H1 (cell line): ENCODE data around the gene SLC5A12. TPM values are rescaled to one million over a fixed set of nuclear protein-coding genes. Genes with fewer than 3 reads are reported as not detected.

Source experiments
- CTCF ChIA-PET: fragments of 300-600 bp; sonication (Branson Sonifier 250); formaldehyde crosslinking; loops from one replicate; lab custom pipeline; 2021; ENCODE audit not compliant: partially characterized antibody; lab: Charles Lee
- POLR2A ChIA-PET: fragments of 300-600 bp; sonication (Branson Sonifier 250); formaldehyde crosslinking; loops from one replicate; lab custom pipeline; 2021; ENCODE audit warnings: inconsistent platforms; ENCODE audit not compliant: partially characterized antibody; lab: Charles Lee
- DNase-seq, 2 experiments: peaks; one replicate each; pipeline versions ENCODE4 v3.0.0 to v3.0.0-alpha.2; 2010 to 2022; ENCODE audit warnings: low spot score in 2 of 2, low read depth in 1 of 2, mixed read lengths in 1 of 2
- FAIRE-seq: peaks from 2 replicates; lab custom pipeline; 2011; peaks lifted over from hg19 to GRCh38; lab: Jason Lieb, UNC
- H2AFZ ChIP-seq: 2 replicates; pipeline ENCODE4 v1.8.1; 2012; ENCODE audit warnings: low read length, inconsistent platforms
- H2AK5ac ChIP-seq: 2 replicates; pipeline ENCODE4 v1.6.1; 2013; ENCODE audit warnings: low read depth, low read length
- H2BK120ac ChIP-seq: replicated peaks from 2 replicates; pipeline ENCODE3; 2013; ENCODE audit warnings: low read depth, low read length, inconsistent platforms
- H2BK12ac ChIP-seq: 2 replicates; pipeline ENCODE4 v1.6.1; 2013; ENCODE audit warnings: low read depth, low read length
- H2BK15ac ChIP-seq: 2 replicates; pipeline ENCODE4 v1.6.1; 2013; ENCODE audit warnings: low read length
- H2BK20ac ChIP-seq: 2 replicates; pipeline ENCODE4 v1.6.1; 2013; ENCODE audit warnings: low read length
- H2BK5ac ChIP-seq: 2 replicates; pipeline ENCODE4 v1.6.1; 2013; ENCODE audit warnings: low read depth, low read length
- H3K14ac ChIP-seq: 2 replicates; pipeline ENCODE4 v1.6.1; 2013; ENCODE audit warnings: inconsistent platforms; ENCODE audit not compliant: insufficient read length
- H3K18ac ChIP-seq: 2 replicates; pipeline ENCODE4 v1.6.1; 2013; ENCODE audit warnings: low read length; ENCODE audit errors: extremely low read depth
- H3K23ac ChIP-seq: 2 replicates; pipeline ENCODE4 v1.6.1; 2013; ENCODE audit warnings: inconsistent platforms; ENCODE audit not compliant: insufficient read length
- H3K23me2 ChIP-seq: 2 replicates; pipeline ENCODE4 v1.6.1; 2013; ENCODE audit warnings: low read depth, low read length
- H3K27ac ChIP-seq: 2 replicates; pipeline ENCODE4 v1.6.1; 2011; ENCODE audit warnings: low read depth, low read length, inconsistent platforms
- H3K27me3 ChIP-seq, 4 experiments: replicated peaks in 1 of 4; 1 replicate in 1 of 4; 2 replicates in 3 of 4; pipeline versions ENCODE4 v1.6.1 to v1.8.1; 2011 to 2013; ENCODE audit warnings: low read length in 3 of 4, mild to moderate bottlenecking in 3 of 4, inconsistent platforms in 2 of 4, mixed read lengths in 2 of 4, moderate library complexity in 1 of 4; ENCODE audit not compliant: control insufficient read depth in 3 of 4, insufficient read depth in 3 of 4; ENCODE audit errors: extremely low read depth in 1 of 4
- H3K36me3 ChIP-seq, 4 experiments: 2 replicates each; pipeline versions ENCODE4 v1.6.1 to v1.8.1; 2011 to 2013; ENCODE audit warnings: mild to moderate bottlenecking in 4 of 4, low read length in 3 of 4, moderate library complexity in 2 of 4, control low read depth in 1 of 4, inconsistent platforms in 1 of 4; ENCODE audit not compliant: insufficient read depth in 4 of 4, control insufficient read depth in 2 of 4
- H3K4ac ChIP-seq: replicated peaks from 2 replicates; pipeline ENCODE3; 2013; ENCODE audit warnings: low read length, low read depth, mixed read lengths, inconsistent platforms; ENCODE audit not compliant: insufficient read length
- H3K4me1 ChIP-seq, 4 experiments: replicated peaks in 1 of 4; 1 replicate in 1 of 4; 2 replicates in 3 of 4; pipeline versions ENCODE4 v1.6.1 to v1.8.1; 2011 to 2013; ENCODE audit warnings: low read length in 3 of 4, inconsistent platforms in 2 of 4, mixed read lengths in 1 of 4; ENCODE audit not compliant: insufficient read depth in 4 of 4, control insufficient read depth in 3 of 4
- H3K4me2 ChIP-seq, 2 experiments: 2 replicates each; pipeline versions ENCODE4 v1.6.1 to v1.8.1; 2011 to 2013; ENCODE audit warnings: low read depth in 2 of 2, low read length in 2 of 2, control low read depth in 1 of 2, inconsistent platforms in 1 of 2, mild to moderate bottlenecking in 1 of 2; ENCODE audit not compliant: insufficient read depth in 1 of 2
- H3K4me3 ChIP-seq, 4 experiments: fragments of 200-600, 300-600 bp in 1 of 4; sonication (generic), shearing (Covaris generic), sonication (Bioruptor Twin) in 1 of 4; 2 replicates each; pipeline versions ENCODE4 v1.5.1 to v1.8.1; 2011 to 2016; ENCODE audit warnings: low read length in 4 of 4, low read depth in 3 of 4, control low read depth in 2 of 4, inconsistent platforms in 2 of 4, mild to moderate bottlenecking in 2 of 4, mixed read lengths in 1 of 4, moderate library complexity in 1 of 4; ENCODE audit not compliant: insufficient read depth in 2 of 4; ENCODE audit errors: extremely low read depth in 1 of 4
- H3K56ac ChIP-seq: replicated peaks from 2 replicates; pipeline ENCODE3; 2013; ENCODE audit warnings: low read depth, mild to moderate bottlenecking, mixed read lengths, low read length, inconsistent platforms; ENCODE audit not compliant: insufficient read length
- H3K79me1 ChIP-seq: 2 replicates; pipeline ENCODE4 v1.6.1; 2013; ENCODE audit warnings: low read depth, low read length, control low read depth
- H3K79me2 ChIP-seq, 2 experiments: 2 replicates each; pipeline versions ENCODE4 v1.6.1 to v1.8.1; 2012 to 2013; ENCODE audit warnings: low read length in 2 of 2, mild to moderate bottlenecking in 2 of 2, inconsistent platforms in 1 of 2; ENCODE audit not compliant: insufficient read depth in 2 of 2, control insufficient read depth in 1 of 2
- H3K9ac ChIP-seq, 4 experiments: replicated peaks in 1 of 4; 1 replicate in 1 of 4; 2 replicates in 3 of 4; pipeline versions ENCODE4 v1.6.1 to v1.8.1; 2011 to 2013; ENCODE audit warnings: low read depth in 3 of 4, low read length in 3 of 4, control low read depth in 2 of 4, mild to moderate bottlenecking in 2 of 4, moderate library complexity in 2 of 4, inconsistent platforms in 1 of 4; ENCODE audit errors: extremely low read depth in 1 of 4
- H3K9me3 ChIP-seq, 2 experiments: 2 replicates each; pipeline versions ENCODE4 v1.6.1 to v1.8.1; 2012 to 2013; ENCODE audit warnings: mild to moderate bottlenecking in 2 of 2, moderate library complexity in 2 of 2, control low read depth in 1 of 2, inconsistent platforms in 1 of 2, low read depth in 1 of 2, low read length in 1 of 2, mixed read lengths in 1 of 2; ENCODE audit not compliant: insufficient read depth in 2 of 2
- H4K20me1 ChIP-seq, 2 experiments: replicated peaks in 1 of 2; 2 replicates each; pipeline versions ENCODE3 to v1.8.1; 2011 to 2013; ENCODE audit warnings: inconsistent platforms in 2 of 2, low read length in 2 of 2, mild to moderate bottlenecking in 1 of 2; ENCODE audit not compliant: insufficient read depth in 2 of 2, control insufficient read depth in 1 of 2
- H4K5ac ChIP-seq: 2 replicates; pipeline ENCODE4 v1.6.1; 2013; ENCODE audit warnings: low read length, low read depth, mixed read lengths, inconsistent platforms; ENCODE audit not compliant: insufficient read length
- H4K8ac ChIP-seq: 2 replicates; pipeline ENCODE4 v1.8.0; 2013; ENCODE audit warnings: mild to moderate bottlenecking, moderate library complexity, low read length, inconsistent platforms; ENCODE audit not compliant: insufficient read depth; ENCODE audit errors: extremely low read depth
- H4K91ac ChIP-seq: replicated peaks from 2 replicates; pipeline ENCODE3; 2013; ENCODE audit warnings: low read length, mixed read lengths, inconsistent platforms; ENCODE audit not compliant: insufficient read length
- ASH2L ChIP-seq: fragments of 200-600, 300-600 bp; sonication (generic); IDR thresholded peaks from one replicate; pipeline ENCODE4 v1.7.1; 2017; ENCODE audit warnings: low read length
- BCL11A ChIP-seq, 2 experiments: IDR thresholded peaks; one replicate each; pipeline ENCODE4 v1.6.1; 2011; ENCODE audit warnings: low read depth in 2 of 2, low read length in 2 of 2, mild to moderate bottlenecking in 2 of 2
- NANOG ChIP-seq: IDR thresholded peaks from 2 replicates; pipeline ENCODE4 v1.6.1; 2011; ENCODE audit warnings: low read length, low read depth, mild to moderate bottlenecking, inconsistent platforms; ENCODE audit not compliant: insufficient read depth, poor library complexity, severe bottlenecking
- TAF7 ChIP-seq: optimal IDR thresholded peaks from 2 replicates; pipeline ENCODE3; 2011; ENCODE audit warnings: low read depth, mild to moderate bottlenecking, inconsistent platforms, low read length, moderate library complexity, borderline replicate concordance
- WGBS, 2 experiments: shearing (Covaris generic) in 1 of 2; methylation state at CpG; one replicate each; pipeline versions ENCODE4 v1.1.6 to v1.1.7; 2013 to 2015; ENCODE audit warnings: low lambda C conversion rate in 2 of 2, mixed read lengths in 2 of 2, inconsistent platforms in 1 of 2, low coverage in 1 of 2, missing lambda C conversion rate in 1 of 2; ENCODE audit not compliant: insufficient replicate concordance in 2 of 2, insufficient coverage in 1 of 2, insufficient read length in 1 of 2; ENCODE audit errors: extremely low coverage in 1 of 2, missing lambda C conversion rate in 1 of 2; 5-methylcytosine and 5-hydroxymethylcytosine counted together
- polyA plus RNA-seq, 7 experiments: library from polyadenylated mRNA; depleted of rRNA in 3 of 7; stranded (reverse) in 5 of 7; unstranded in 2 of 7; fragments of >200 nt in 5 of 7; fragments of 200-250 nt in 2 of 7; gene quantifications; 1 replicate in 5 of 7; 2 replicates in 1 of 7; 4 replicates in 1 of 7; pipeline versions ENCODE4 v1.2.1 to v1.2.3, GENCODE V29; 2011 to 2013; ENCODE audit warnings: missing spikeins in 2 of 7, mixed read lengths in 2 of 7
- total RNA-seq: library from RNA; stranded (reverse); fragmentation: NEBNext Ultra II Directional; extraction: Animal tissue kit (Norgen Biotek cat#: 25700); gene quantifications from 2 replicates; pipeline ENCODE4 v1.2.1, GENCODE V29; 2021

The SLC5A12 gene
- total and polyA plus RNA-seq, 2 of the 8 experiments (the other 6 are each of a cell fraction or from before 2014, with no cell fraction given) = 1.3 to 1.4 TPM

- ChIA-PET POLR2A (no interaction called here), CTCF (interaction anchor here (0.9 kb wide), 1 partner anchor 10 kb away, joined by 5 read pairs; no protein-coding TSS in a partner anchor)
- H3K4me1 ChIP-seq = peaks cover 0 to 4% (median 0%) of the 10 kb centered on the region in 4 experiments; a peak in 1 of 7 replicates
- H4K91ac ChIP-seq = no peak overlapping the region
- H4K5ac ChIP-seq = no peak overlapping the region
- H3K27me3 ChIP-seq = no peaks in the 10 kb centered on the region
- no peak overlapping the region for H3K18ac ChIP-seq
- no peak overlapping the region for H3K9ac ChIP-seq
- FAIRE-seq = no peak
- H3K14ac ChIP-seq = no peak overlapping the region
- H2BK20ac ChIP-seq = no peak overlapping the region
- no peak overlapping the region for H3K56ac ChIP-seq
- H3K23me2 ChIP-seq = no peaks in the 10 kb centered on the region
- no peaks in the 10 kb centered on the region for H4K20me1 ChIP-seq
- H4K8ac ChIP-seq = no peak overlapping the region
- no peak overlapping the region for H2AK5ac ChIP-seq
- H3K4me3 ChIP-seq = no peak overlapping the region
- H2BK15ac ChIP-seq = no peak overlapping the region
- no peak overlapping the region for H3K4me2 ChIP-seq
- no peak overlapping the region for H3K4ac ChIP-seq
- H2AFZ ChIP-seq = no peak overlapping the region
- no peaks in the 10 kb centered on the region for H3K36me3 ChIP-seq
- WGBS, 2 experiments = 96% methylated on average over 2 of the region's 2 CpGs; no CpG with 5 or more reads in 1 of the 2 experiments
- no peak overlapping the region for H2BK5ac ChIP-seq
- H3K23ac ChIP-seq = no peak overlapping the region
- H3K79me2 ChIP-seq = no peaks in the 10 kb centered on the region
- no peaks in the 10 kb centered on the region for H3K79me1 ChIP-seq
- no peak overlapping the region for H3K27ac ChIP-seq
- no peak overlapping the region for H2BK120ac ChIP-seq
- no peak for TF ChIP-seq TAF7
- no peak for TF ChIP-seq BCL11A (IDR thresholded peaks at IDR 0.05; ENCODE audit: low read depth in 2 of 2, low read length in 2 of 2)
- no peak for TF ChIP-seq ASH2L
- TF ChIP-seq NANOG = no peak
- H3K9me3 ChIP-seq = no peaks in the 10 kb centered on the region
- no peak overlapping the region for H2BK12ac ChIP-seq
- no peak for DNase-seq
These were observed 56.8 kb downstream of the SLC5A12 start for GRCh38 chr11:26665036-26665435.
